Measurements from ENCODE around the gene MDP1. TPM values are rescaled to one million over a fixed set of nuclear protein-coding genes. Genes with fewer than 3 reads are reported as not detected.
A peak's percentile ranks its signal among the peaks of the same experiment; 100 is the strongest.

MDP1 gene
- total and polyA plus RNA-seq, 10 of the 15 experiments (the other 5 are each of a cell fraction or from before 2014, with no cell fraction given): 10.4 to 45.8 (median 23.5) TPM

GRCh38 chr14:24246765-24247212 is 30.9 kb upstream of the MDP1 start (continued):
- peak; percentile 95; the same call in 1 of the 2 replicates for TF ChIP-seq ASH2L (IDR thresholded peaks at IDR 0.05; ENCODE audit: borderline replicate concordance, low read depth)
- TF ChIP-seq ETV6 (conservative IDR thresholded peaks at IDR 0.05 in 1 of 2, IDR thresholded peaks at IDR 0.05 in 1 of 2; ENCODE audit: borderline replicate concordance in 1 of 2, low read depth in 1 of 2): no peak
- TF ChIP-seq CTCF (IDR thresholded peaks at IDR 0.05 in 2 of 3, conservative IDR thresholded peaks at IDR 0.05 in 1 of 3; ENCODE audit: control insufficient read depth in 2 of 3, extremely low read depth in 1 of 3, insufficient read depth in 1 of 3, low read depth in 3 of 3, low read length in 3 of 3): no peak
- peak; percentile 68 for TF ChIP-seq POLR2AphosphoS5 (IDR thresholded peaks at IDR 0.05; ENCODE audit: low read length)
- TF ChIP-seq EP300 (IDR thresholded peaks at IDR 0.05; ENCODE audit: borderline replicate concordance in 1 of 2, control insufficient read depth in 1 of 2, low read depth in 2 of 2, low read length in 2 of 2): no peak
- TF ChIP-seq RAD51 (IDR thresholded peaks at IDR 0.05): no peak
- peak; percentile 41; the same call in 1 of the 2 replicates for TF ChIP-seq RELB (IDR thresholded peaks at IDR 0.05; ENCODE audit: low read depth)
- TF ChIP-seq MYB (IDR thresholded peaks at IDR 0.05; ENCODE audit: borderline replicate concordance, low read depth, low read length): no peak
- TF ChIP-seq PBX3 (IDR thresholded peaks at IDR 0.05; ENCODE audit: insufficient replicate concordance, low read depth, low read length): no peak
- no peak for TF ChIP-seq POU2F2 (IDR thresholded peaks at IDR 0.05; ENCODE audit: borderline replicate concordance, low read depth, low read length)
- TF ChIP-seq YBX1 (IDR thresholded peaks at IDR 0.05): no peak
- TF ChIP-seq ATF3 (IDR thresholded peaks at IDR 0.05; ENCODE audit: borderline replicate concordance, extremely low read depth, low read depth, low read length): no peak
- no peak for TF ChIP-seq BACH1 (IDR thresholded peaks at IDR 0.05; ENCODE audit: borderline replicate concordance)
- no peak for TF ChIP-seq NFXL1 (IDR thresholded peaks at IDR 0.05; ENCODE audit: borderline replicate concordance)
- TF ChIP-seq CEBPB (IDR thresholded peaks at IDR 0.05; ENCODE audit: borderline replicate concordance in 1 of 2, low read depth in 2 of 2, low read length in 2 of 2): no peak
- peak in 1 of 2 experiments; percentile 28; a peak in 1 of 4 replicates for TF ChIP-seq BHLHE40 (IDR thresholded peaks at IDR 0.05; ENCODE audit: borderline replicate concordance in 1 of 2, low read depth in 2 of 2, low read length in 1 of 2)
- TF ChIP-seq CHD4 (IDR thresholded peaks at IDR 0.05): no peak
- TF ChIP-seq NFIC (IDR thresholded peaks at IDR 0.05; ENCODE audit: low read depth, low read length): no peak
- TF ChIP-seq CHD2 (IDR thresholded peaks at IDR 0.05; ENCODE audit: borderline replicate concordance, low read depth, low read length): no peak
- TF ChIP-seq GABPA (IDR thresholded peaks at IDR 0.05; ENCODE audit: low read depth): no peak
- no peak for TF ChIP-seq SMC3 (IDR thresholded peaks at IDR 0.05; ENCODE audit: borderline replicate concordance, low read length)

Measured in GM12878 (cell line).